Measurements from ENCODE around the gene INPP5E. TPM values are rescaled to one million over a fixed set of nuclear protein-coding genes. Genes with fewer than 3 reads are reported as not detected.
A peak's percentile ranks its signal among the peaks of the same experiment; 100 is the strongest.

Gene INPP5E
- total RNA-seq, 1 donor from 2014 or later, result 23.6 TPM

GRCh38 chr9:136401173-136401922, 38.3 kb downstream of the INPP5E start:
- H3K27ac Mint-ChIP-seq (ENCODE audit: unreplicated experiment), result no peak overlapping the region
- peaks cover 22% of the 10 kb centered on the region for H3K36me3 Mint-ChIP-seq (ENCODE audit: low read depth, unreplicated experiment)
- no peak for DNase-seq (ENCODE audit: low spot score)
- H3K4me1 Mint-ChIP-seq (ENCODE audit: unreplicated experiment), result peaks cover 7% of the 10 kb centered on the region
- H3K4me3 Mint-ChIP-seq (ENCODE audit: unreplicated experiment), result peak overlapping the region; percentile 37
- TF ChIP-seq, protein P1, sequence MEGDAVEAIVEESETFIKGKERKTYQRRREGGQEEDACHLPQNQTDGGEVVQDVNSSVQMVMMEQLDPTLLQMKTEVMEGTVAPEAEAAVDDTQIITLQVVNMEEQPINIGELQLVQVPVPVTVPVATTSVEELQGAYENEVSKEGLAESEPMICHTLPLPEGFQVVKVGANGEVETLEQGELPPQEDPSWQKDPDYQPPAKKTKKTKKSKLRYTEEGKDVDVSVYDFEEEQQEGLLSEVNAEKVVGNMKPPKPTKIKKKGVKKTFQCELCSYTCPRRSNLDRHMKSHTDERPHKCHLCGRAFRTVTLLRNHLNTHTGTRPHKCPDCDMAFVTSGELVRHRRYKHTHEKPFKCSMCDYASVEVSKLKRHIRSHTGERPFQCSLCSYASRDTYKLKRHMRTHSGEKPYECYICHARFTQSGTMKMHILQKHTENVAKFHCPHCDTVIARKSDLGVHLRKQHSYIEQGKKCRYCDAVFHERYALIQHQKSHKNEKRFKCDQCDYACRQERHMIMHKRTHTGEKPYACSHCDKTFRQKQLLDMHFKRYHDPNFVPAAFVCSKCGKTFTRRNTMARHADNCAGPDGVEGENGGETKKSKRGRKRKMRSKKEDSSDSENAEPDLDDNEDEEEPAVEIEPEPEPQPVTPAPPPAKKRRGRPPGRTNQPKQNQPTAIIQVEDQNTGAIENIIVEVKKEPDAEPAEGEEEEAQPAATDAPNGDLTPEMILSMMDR (IDR thresholded peaks at IDR 0.05; ENCODE audit: unreplicated experiment), result no peak
- H3K27me3 Mint-ChIP-seq (ENCODE audit: unreplicated experiment), result peaks cover 18% of the 10 kb centered on the region
- H3K9me3 Mint-ChIP-seq (ENCODE audit: unreplicated experiment), result no peaks in the 10 kb centered on the region

GRCh38 chr9:136400038-136400834, 39.4 kb downstream of the INPP5E start, which contains the start of gene SNAPC4:
SNAPC4 (minus strand) TSS chr9:136400170; CDS start chr9:136398428, 1,742 bp downstream.
- Mint-ChIP-seq H3K4me1 (ENCODE audit: unreplicated experiment) (peaks cover 7% of the 10 kb centered on the region), H3K27me3 (ENCODE audit: unreplicated experiment) (peaks cover 13% of the 10 kb centered on the region), H3K27ac (ENCODE audit: unreplicated experiment) (peak within 1 kb of the TSS; percentile 75), H3K4me3 (ENCODE audit: unreplicated experiment) (peak within 1 kb of the TSS; percentile 96), H3K9me3 (ENCODE audit: unreplicated experiment) (no peaks in the 10 kb centered on the region), H3K36me3 (ENCODE audit: low read depth, unreplicated experiment) (peaks cover 26% of the 10 kb centered on the region)
- TF ChIP-seq, protein P1 (IDR thresholded peaks at IDR 0.05; ENCODE audit: unreplicated experiment), result peak; percentile 58
- DNase-seq (ENCODE audit: low spot score), result peak; percentile 95

GRCh38 chr9:136399176-136400037, 40.2 kb downstream of the INPP5E start:
- peak overlapping the region; percentile 96 for H3K4me3 Mint-ChIP-seq (ENCODE audit: unreplicated experiment)
- H3K27me3 Mint-ChIP-seq (ENCODE audit: unreplicated experiment), result peaks cover 10% of the 10 kb centered on the region

GRCh38 chr9:136398286-136398685, 41.4 kb downstream of the INPP5E start:
- Mint-ChIP-seq H3K27ac (ENCODE audit: unreplicated experiment) (no peak overlapping the region), H3K36me3 (ENCODE audit: low read depth, unreplicated experiment) (peaks cover 27% of the 10 kb centered on the region), H3K27me3 (ENCODE audit: unreplicated experiment) (peaks cover 10% of the 10 kb centered on the region), H3K9me3 (ENCODE audit: unreplicated experiment) (no peaks in the 10 kb centered on the region), H3K4me3 (ENCODE audit: unreplicated experiment) (peak overlapping the region; percentile 50), H3K4me1 (ENCODE audit: unreplicated experiment) (peaks cover 7% of the 10 kb centered on the region)
- no peak for DNase-seq (ENCODE audit: low spot score)
- TF ChIP-seq, protein P1 (IDR thresholded peaks at IDR 0.05; ENCODE audit: unreplicated experiment), result no peak

More at GRCh38 chr9:136399176-136400037, 40.2 kb downstream of the INPP5E start:
- Mint-ChIP-seq H3K27ac (ENCODE audit: unreplicated experiment) (peak overlapping the region; percentile 75), H3K9me3 (ENCODE audit: unreplicated experiment) (no peaks in the 10 kb centered on the region), H3K36me3 (ENCODE audit: low read depth, unreplicated experiment) (peaks cover 27% of the 10 kb centered on the region), H3K4me1 (ENCODE audit: unreplicated experiment) (peaks cover 7% of the 10 kb centered on the region)
- TF ChIP-seq, protein P1 (IDR thresholded peaks at IDR 0.05; ENCODE audit: unreplicated experiment), result no peak
- peak; percentile 32 for DNase-seq (ENCODE audit: low spot score)

Measured in endothelial cell (in vitro differentiated cells).